RWPE2 (cell line): ENCODE data around the gene SMOC1.

Source experiments
- ATAC-seq: fragments of 200-7000 bp; cut with Tn5 transposase; 3 replicates; pipeline ENCODE4 v1.9.1; 2021; ENCODE audit warnings: low read depth
- DNase-seq: peaks from one replicate; pipeline ENCODE4 v3.0.0-alpha.2; 2020; ENCODE audit warnings: low spot score
- H3K27ac ChIP-seq: fragments of 450-650 bp; 2 replicates; pipeline ENCODE4 v1.5.1; 2017; ENCODE audit warnings: mild to moderate bottlenecking; ENCODE audit not compliant: poor library complexity, severe bottlenecking
- H3K27me3 ChIP-seq: fragments of 250-450 bp; sonication (Bioruptor Pico); 2 replicates; pipeline ENCODE4 v1.5.1; 2021; ENCODE audit warnings: mild to moderate bottlenecking, moderate library complexity; ENCODE audit not compliant: insufficient read depth, poor library complexity, severe bottlenecking
- H3K36me3 ChIP-seq: fragments of 250-450 bp; sonication (Bioruptor Pico); 2 replicates; pipeline ENCODE4 v1.5.1; 2020; ENCODE audit warnings: low read depth, mild to moderate bottlenecking, moderate library complexity
- H3K4me1 ChIP-seq: fragments of 250-450 bp; sonication (Bioruptor Pico); 2 replicates; pipeline ENCODE4 v1.5.1; 2021; ENCODE audit warnings: mild to moderate bottlenecking, moderate library complexity; ENCODE audit not compliant: insufficient read depth, poor library complexity, severe bottlenecking
- H3K4me3 ChIP-seq: fragments of 250-450 bp; sonication (Bioruptor Pico); 2 replicates; pipeline ENCODE4 v1.5.1; 2021; ENCODE audit warnings: mild to moderate bottlenecking, moderate library complexity; ENCODE audit not compliant: severe bottlenecking
- H3K9me3 ChIP-seq: fragments of 250-450 bp; sonication (Bioruptor Pico); 2 replicates; pipeline ENCODE4 v1.5.1; 2021; ENCODE audit warnings: mild to moderate bottlenecking, moderate library complexity; ENCODE audit not compliant: severe bottlenecking
- TF ChIP-seq, protein P1 (sequence below): fragments of 450-650 bp; IDR thresholded peaks from one replicate; pipeline ENCODE4 v1.5.1; 2017; ENCODE audit warnings: mild to moderate bottlenecking, moderate library complexity; ENCODE audit not compliant: poor library complexity, severe bottlenecking

The SMOC1 gene

DNA sequence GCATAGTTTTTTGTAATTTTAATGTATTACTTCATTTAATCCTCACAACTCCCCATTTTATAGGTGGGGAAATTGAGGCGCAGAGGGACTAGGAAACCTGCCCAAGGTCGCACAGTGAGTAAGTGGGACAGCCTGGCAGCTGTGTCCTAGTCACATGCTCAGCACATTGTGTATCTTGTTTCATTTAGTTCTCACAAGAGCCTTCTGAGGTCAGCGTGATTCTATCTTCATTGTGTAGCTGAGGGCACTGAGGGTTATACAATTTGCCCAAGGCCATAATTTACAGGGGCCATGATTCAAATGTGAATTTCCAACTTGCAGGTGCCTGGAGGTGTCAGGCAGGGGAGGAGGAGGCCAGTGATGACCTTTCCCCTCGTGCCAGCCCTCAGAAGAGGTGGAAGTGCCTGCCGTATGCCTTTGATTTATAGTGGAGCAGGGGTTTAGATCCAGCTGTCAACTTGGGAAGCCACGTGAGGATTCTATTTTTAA, 30.3 kb upstream of the SMOC1 start:
- Histone ChIP-seq H3K27ac (no peak overlapping the region), H3K4me1 (no peaks in the 10 kb centered on the region), H3K36me3 (no peaks in the 10 kb centered on the region), H3K4me3 (no peak overlapping the region), H3K27me3 (peaks cover 4% of the 10 kb centered on the region), H3K9me3 (no peaks in the 10 kb centered on the region)
- ATAC-seq (no peak), DNase-seq (no peak)
- TF ChIP-seq, protein P1, sequence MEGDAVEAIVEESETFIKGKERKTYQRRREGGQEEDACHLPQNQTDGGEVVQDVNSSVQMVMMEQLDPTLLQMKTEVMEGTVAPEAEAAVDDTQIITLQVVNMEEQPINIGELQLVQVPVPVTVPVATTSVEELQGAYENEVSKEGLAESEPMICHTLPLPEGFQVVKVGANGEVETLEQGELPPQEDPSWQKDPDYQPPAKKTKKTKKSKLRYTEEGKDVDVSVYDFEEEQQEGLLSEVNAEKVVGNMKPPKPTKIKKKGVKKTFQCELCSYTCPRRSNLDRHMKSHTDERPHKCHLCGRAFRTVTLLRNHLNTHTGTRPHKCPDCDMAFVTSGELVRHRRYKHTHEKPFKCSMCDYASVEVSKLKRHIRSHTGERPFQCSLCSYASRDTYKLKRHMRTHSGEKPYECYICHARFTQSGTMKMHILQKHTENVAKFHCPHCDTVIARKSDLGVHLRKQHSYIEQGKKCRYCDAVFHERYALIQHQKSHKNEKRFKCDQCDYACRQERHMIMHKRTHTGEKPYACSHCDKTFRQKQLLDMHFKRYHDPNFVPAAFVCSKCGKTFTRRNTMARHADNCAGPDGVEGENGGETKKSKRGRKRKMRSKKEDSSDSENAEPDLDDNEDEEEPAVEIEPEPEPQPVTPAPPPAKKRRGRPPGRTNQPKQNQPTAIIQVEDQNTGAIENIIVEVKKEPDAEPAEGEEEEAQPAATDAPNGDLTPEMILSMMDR, result no peak

DNA sequence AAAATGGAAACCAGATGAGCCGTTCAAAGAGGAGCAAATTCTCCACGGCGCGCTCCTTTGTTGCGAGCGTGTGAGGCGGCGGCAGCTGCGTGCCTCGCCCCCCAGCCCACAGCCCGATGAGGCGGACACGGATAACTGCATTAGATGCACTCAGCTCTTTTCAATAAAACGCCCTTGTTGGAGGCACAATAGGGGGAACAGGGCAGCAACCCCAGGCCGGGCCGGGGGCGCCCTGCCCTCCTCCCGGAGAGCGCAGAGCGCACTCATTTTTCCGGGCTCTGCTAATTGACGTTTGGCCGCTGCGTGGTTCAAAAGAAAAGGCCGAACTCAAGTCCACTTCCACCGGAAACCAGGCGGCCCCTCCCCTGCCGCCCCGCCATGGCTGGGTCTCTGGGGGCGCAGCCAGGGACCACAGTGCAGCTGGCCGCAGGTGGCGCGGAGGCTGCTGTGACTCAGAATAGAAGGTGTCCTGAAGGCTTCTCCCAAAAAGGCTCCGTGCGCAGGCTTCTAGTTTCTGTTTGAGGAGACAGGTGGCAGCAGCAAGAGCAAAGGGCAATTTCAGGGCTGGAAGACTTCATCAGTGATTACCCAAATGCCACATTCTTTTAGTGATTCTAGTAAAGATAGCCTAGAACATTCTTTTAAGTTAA, 29.0 kb upstream of the SMOC1 start:
- DNase-seq, result no peak

DNA sequence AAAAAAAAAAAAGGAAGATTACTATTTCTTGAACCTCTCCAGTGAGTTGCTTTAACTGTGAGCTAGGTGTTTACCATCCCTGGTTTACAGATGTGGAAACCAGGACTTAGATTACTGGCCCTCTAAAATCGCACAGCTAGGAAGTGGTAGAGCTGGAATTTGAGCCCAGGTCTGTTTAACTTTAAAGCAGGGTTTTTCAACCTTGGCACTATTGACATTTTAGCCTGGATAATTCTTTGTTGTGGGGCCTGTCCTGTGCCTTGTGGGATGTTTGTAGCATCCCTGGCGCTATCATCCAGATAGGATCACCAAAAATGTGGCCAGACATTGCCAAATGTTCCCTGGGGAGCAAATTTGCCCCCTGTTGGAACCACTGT, 28.5 kb upstream of the SMOC1 start:
- ATAC-seq (peak; percentile 11; the same call in 1 of the 3 replicates), DNase-seq (no peak)
- Histone ChIP-seq H3K4me3 (no peak overlapping the region), H3K27me3 (peaks cover 4% of the 10 kb centered on the region), H3K4me1 (no peaks in the 10 kb centered on the region), H3K9me3 (no peaks in the 10 kb centered on the region), H3K27ac (no peak overlapping the region), H3K36me3 (no peaks in the 10 kb centered on the region)
- TF ChIP-seq, protein P1, result no peak

More for the DNA sequence above, 29.0 kb upstream of the SMOC1 start:
- Histone ChIP-seq H3K36me3 (no peaks in the 10 kb centered on the region), H3K9me3 (no peaks in the 10 kb centered on the region), H3K27me3 (peaks cover 4% of the 10 kb centered on the region), H3K27ac (no peak overlapping the region), H3K4me1 (no peaks in the 10 kb centered on the region), H3K4me3 (peak overlapping the region; percentile 17)
- ATAC-seq, result peak; percentile 56
- TF ChIP-seq, protein P1, result no peak

DNA sequence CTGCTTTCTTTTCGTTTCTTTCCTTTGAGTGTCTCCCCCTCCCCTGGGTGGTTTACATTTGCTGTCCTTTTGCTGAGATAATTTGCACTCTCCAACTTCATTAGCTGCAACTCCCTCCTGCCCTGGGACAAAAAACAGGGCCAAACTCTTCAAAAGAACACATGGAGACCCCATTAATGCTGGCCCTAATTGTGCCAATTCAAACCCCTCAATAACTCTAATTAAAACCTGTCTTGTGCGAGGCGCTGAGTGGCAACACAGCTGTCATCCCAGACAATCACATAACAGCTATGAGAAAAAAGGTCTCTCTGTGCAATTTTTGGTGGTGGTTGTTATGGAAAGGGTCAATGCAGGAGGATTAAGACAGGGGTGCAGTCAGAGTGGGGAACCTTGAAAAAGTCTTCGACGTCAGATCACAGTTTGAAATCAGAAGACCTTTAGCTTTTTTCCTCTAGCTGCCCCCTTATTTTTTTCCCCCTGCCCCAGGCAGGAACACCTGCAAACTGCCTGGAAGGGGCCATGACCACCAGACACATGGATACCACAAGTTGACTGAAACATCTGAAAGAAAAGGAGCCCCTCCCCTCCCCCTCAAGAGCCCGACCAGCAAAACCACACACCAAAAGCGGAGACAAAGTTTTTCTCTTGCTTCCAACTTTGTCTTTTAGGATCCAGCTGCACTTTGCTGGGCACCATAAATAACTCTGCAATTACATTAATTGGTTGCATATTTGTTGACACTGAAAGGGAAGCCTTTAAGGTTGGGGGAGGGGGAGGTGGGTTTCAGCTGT, 26.5 kb upstream of the SMOC1 start:
- H3K27ac ChIP-seq, result no peak overlapping the region
- DNase-seq (no peak), ATAC-seq (no peak)
- H3K27me3 ChIP-seq, result peaks cover 4% of the 10 kb centered on the region
- H3K9me3 ChIP-seq, result no peaks in the 10 kb centered on the region
- no peaks in the 10 kb centered on the region for H3K36me3 ChIP-seq
- no peaks in the 10 kb centered on the region for H3K4me1 ChIP-seq
- TF ChIP-seq, protein P1, result no peak
- no peak overlapping the region for H3K4me3 ChIP-seq

DNA sequence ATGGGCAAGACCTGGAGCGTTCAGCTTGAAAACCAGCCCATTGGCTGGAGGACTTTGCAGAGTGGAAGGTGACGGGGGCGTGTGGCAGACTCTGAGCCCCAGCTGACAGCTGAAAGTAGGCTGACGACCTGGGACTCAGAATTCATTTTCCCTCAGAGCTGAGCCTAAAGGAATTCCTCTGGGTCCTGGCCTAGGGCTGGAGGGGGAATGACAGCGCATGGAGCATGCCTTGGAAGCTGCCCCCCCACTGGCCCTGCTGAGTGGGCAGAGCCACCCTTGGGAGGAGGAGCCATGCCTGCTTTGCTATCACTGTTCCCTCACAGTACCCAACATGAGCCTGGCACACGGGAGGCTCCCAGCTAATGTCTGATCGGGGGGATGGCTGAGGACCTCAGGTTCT, 25.4 kb upstream of the SMOC1 start:
- TF ChIP-seq, protein P1, result no peak
- no peaks in the 10 kb centered on the region for H3K36me3 ChIP-seq
- ATAC-seq (no peak), DNase-seq (no peak)
- no peak overlapping the region for H3K27ac ChIP-seq
- peaks cover 4% of the 10 kb centered on the region for H3K27me3 ChIP-seq
- no peaks in the 10 kb centered on the region for H3K9me3 ChIP-seq
- no peak overlapping the region for H3K4me3 ChIP-seq
- no peaks in the 10 kb centered on the region for H3K4me1 ChIP-seq
